Type B pancreatic cell (in vitro differentiated cells): ENCODE data around the gene SIRT2. TPM values are rescaled to one million over a fixed set of nuclear protein-coding genes. Genes with fewer than 3 reads are reported as not detected.
A peak's percentile ranks its signal among the peaks of the same experiment; 100 is the strongest.

Experiments used
- DNase-seq: peaks from one replicate; pipeline ENCODE4 v3.0.0; 2021; ENCODE audit warnings: mixed read lengths; ENCODE audit not compliant: unreplicated experiment; ENCODE audit errors: extremely low spot score
- H3K27ac Mint-ChIP-seq: 2 replicates; pipeline ENCODE4 v1.8.0; 2021; ENCODE audit warnings: mild to moderate bottlenecking, mixed read lengths
- H3K27me3 Mint-ChIP-seq: 2 replicates; pipeline ENCODE4 v1.8.0; 2021; ENCODE audit warnings: mixed read lengths
- H3K36me3 Mint-ChIP-seq: 2 replicates; pipeline ENCODE4 v1.8.0; 2021; ENCODE audit warnings: mixed read lengths
- H3K4me1 Mint-ChIP-seq: one replicate; pipeline ENCODE4 v1.8.0; 2021; ENCODE audit warnings: mixed read lengths; ENCODE audit not compliant: unreplicated experiment
- H3K4me3 Mint-ChIP-seq: 2 replicates; pipeline ENCODE4 v1.8.0; 2021; ENCODE audit warnings: mild to moderate bottlenecking, mixed read lengths
- H3K9me3 Mint-ChIP-seq: 2 replicates; pipeline ENCODE4 v1.8.0; 2021; ENCODE audit warnings: mixed read lengths
- CTCF ChIP-seq: fragments of 200-600 bp; sonication (generic); conservative IDR thresholded peaks from 2 replicates; pipeline ENCODE4 v1.5.0; 2021; ENCODE audit warnings: antibody characterized with exemption, mild to moderate bottlenecking
- total RNA-seq: library from RNA; stranded (reverse); gene quantifications from 2 replicates; pipeline ENCODE4 v1.2.1, GENCODE V29; 2021; ENCODE audit warnings: low replicate concordance

Gene SIRT2
- total RNA-seq, 1 donor from 2014 or later = 46.0 TPM

GRCh38 chr19:38851622-38852230 is 47.7 kb downstream of the SIRT2 start:
- no peaks in the 10 kb centered on the region for H3K9me3 Mint-ChIP-seq
- peaks cover 16% of the 10 kb centered on the region for H3K36me3 Mint-ChIP-seq
- peak overlapping the region; percentile 97 for H3K4me3 Mint-ChIP-seq
- H3K27me3 Mint-ChIP-seq = no peaks in the 10 kb centered on the region
- peak; percentile 95 for DNase-seq
- H3K4me1 Mint-ChIP-seq = peaks cover 18% of the 10 kb centered on the region
- TF ChIP-seq CTCF = no peak
- H3K27ac Mint-ChIP-seq = peak overlapping the region; percentile 100

- no peaks in the 10 kb centered on the region for H3K27me3 Mint-ChIP-seq
- no peak for DNase-seq
- H3K27ac Mint-ChIP-seq = peak overlapping the region; percentile 100
- peak overlapping the region; percentile 97 for H3K4me3 Mint-ChIP-seq
- H3K36me3 Mint-ChIP-seq = peaks cover 18% of the 10 kb centered on the region
- H3K9me3 Mint-ChIP-seq = no peaks in the 10 kb centered on the region
- peak; percentile 29 for TF ChIP-seq CTCF
- H3K4me1 Mint-ChIP-seq = peaks cover 18% of the 10 kb centered on the region
Observed at GRCh38 chr19:38850976-38851621, 48.3 kb downstream of the SIRT2 start.

- peaks cover 18% of the 10 kb centered on the region for H3K4me1 Mint-ChIP-seq
- no peaks in the 10 kb centered on the region for H3K9me3 Mint-ChIP-seq
- peak; percentile 98 for DNase-seq
- peaks cover 24% of the 10 kb centered on the region for H3K36me3 Mint-ChIP-seq
- no peaks in the 10 kb centered on the region for H3K27me3 Mint-ChIP-seq
- H3K27ac Mint-ChIP-seq = peak overlapping the region; percentile 100
- H3K4me3 Mint-ChIP-seq = peak overlapping the region; percentile 97
- TF ChIP-seq CTCF = peak; percentile 59
Observed at GRCh38 chr19:38850436-38850975, 48.9 kb downstream of the SIRT2 start.

- peak within 1 kb of the TSS; percentile 100 for H3K27ac Mint-ChIP-seq
- DNase-seq = peak; percentile 100
- H3K9me3 Mint-ChIP-seq = no peaks in the 10 kb centered on the region
- peaks cover 27% of the 10 kb centered on the region for H3K36me3 Mint-ChIP-seq
- H3K4me1 Mint-ChIP-seq = peaks cover 18% of the 10 kb centered on the region
- H3K27me3 Mint-ChIP-seq = no peaks in the 10 kb centered on the region
- TF ChIP-seq CTCF = peak; percentile 66
- peak within 1 kb of the TSS; percentile 97 for H3K4me3 Mint-ChIP-seq
Observed at GRCh38 chr19:38849860-38850435, 49.5 kb downstream of the SIRT2 start, which contains the start of gene HNRNPL. Gene HNRNPL, minus strand, starts transcription at chr19:38849986. Its CDS starts 20 bp downstream, at chr19:38849966.

GRCh38 chr19:38849147-38849859 is 50.1 kb downstream of the SIRT2 start:
- TF ChIP-seq CTCF = no peak
- Mint-ChIP-seq H3K4me1 (peaks cover 18% of the 10 kb centered on the region), H3K27me3 (no peaks in the 10 kb centered on the region), H3K27ac (peak overlapping the region; percentile 100), H3K36me3 (peaks cover 30% of the 10 kb centered on the region), H3K9me3 (no peaks in the 10 kb centered on the region), H3K4me3 (peak overlapping the region; percentile 97)
- DNase-seq = peak; percentile 99
